Right renal pelvis (tissue), 4 donors: Measurements from ENCODE around the gene HOXB1. TPM values are rescaled to one million over a fixed set of nuclear protein-coding genes. Genes with fewer than 3 reads are reported as not detected.
A peak's percentile ranks its signal among the peaks of the same experiment; 100 is the strongest.

ENCODE experiments used
- DNase-seq, 4 donors: peaks; one replicate each; pipeline ENCODE4 v3.0.0-alpha.2; 2013; ENCODE audit warnings: low read depth in 4 of 4, low spot score in 3 of 4, missing footprints in 1 of 4
- polyA plus RNA-seq, 4 donors: library from polyadenylated mRNA; unstranded; fragments of 120-200 nt; gene quantifications; one replicate each; pipeline ENCODE4 v1.2.1, GENCODE V29; 2013; ENCODE audit not compliant: insufficient read length in 4 of 4

HOXB1 gene
- under 1 TPM; 0.27 to 0.34 (median 0.29) TPM for polyA plus RNA-seq

- no peak for DNase-seq
Measured at GRCh38 chr17:48530887-48531272, at the start of gene HOXB1. Gene HOXB1 (minus strand): TSS chr17:48531011. CDS start chr17:48530904, 107 bp downstream.

GRCh38 chr17:48579760-48580554 lies 49.1 kb upstream of the HOXB1 start:
- no peak for DNase-seq

GRCh38 chr17:48579471-48579759 lies 48.6 kb upstream of the HOXB1 start:
- no peak for DNase-seq

GRCh38 chr17:48578616-48579470 lies 48.0 kb upstream of the HOXB1 start:
- DNase-seq: no peak

- DNase-seq: no peak
Measured at GRCh38 chr17:48577946-48578615, 47.3 kb upstream of the HOXB1 start, which contains the start of gene HOXB4. Gene HOXB4 (minus strand): TSS chr17:48578350. CDS start chr17:48578319, 31 bp downstream.

GRCh38 chr17:48577330-48577945 lies 46.6 kb upstream of the HOXB1 start:
- DNase-seq: peak in 3 of 4 donors; percentile 83 to 92 (median 92)

- DNase-seq: no peak
Measured at GRCh38 chr17:48576479-48577309, 45.9 kb upstream of the HOXB1 start.

- no peak for DNase-seq
Measured at GRCh38 chr17:48575673-48576478, 45.1 kb upstream of the HOXB1 start.

GRCh38 chr17:48575066-48575582 lies 44.3 kb upstream of the HOXB1 start:
- DNase-seq: no peak

- no peak for DNase-seq
Measured at GRCh38 chr17:48574505-48575065, 43.8 kb upstream of the HOXB1 start.

GRCh38 chr17:48571826-48572417 lies 41.1 kb upstream of the HOXB1 start:
- DNase-seq: no peak

- DNase-seq: no peak
Measured at GRCh38 chr17:48571024-48571818, 40.4 kb upstream of the HOXB1 start.

- no peak for DNase-seq
Measured at GRCh38 chr17:48570325-48571023, 39.7 kb upstream of the HOXB1 start.

- DNase-seq: no peak
Measured at GRCh38 chr17:48569674-48570324, 39.0 kb upstream of the HOXB1 start.

GRCh38 chr17:48569240-48569582 lies 38.4 kb upstream of the HOXB1 start:
- DNase-seq: no peak
